Measurements from ENCODE around the gene CLBA1.

DNA sequence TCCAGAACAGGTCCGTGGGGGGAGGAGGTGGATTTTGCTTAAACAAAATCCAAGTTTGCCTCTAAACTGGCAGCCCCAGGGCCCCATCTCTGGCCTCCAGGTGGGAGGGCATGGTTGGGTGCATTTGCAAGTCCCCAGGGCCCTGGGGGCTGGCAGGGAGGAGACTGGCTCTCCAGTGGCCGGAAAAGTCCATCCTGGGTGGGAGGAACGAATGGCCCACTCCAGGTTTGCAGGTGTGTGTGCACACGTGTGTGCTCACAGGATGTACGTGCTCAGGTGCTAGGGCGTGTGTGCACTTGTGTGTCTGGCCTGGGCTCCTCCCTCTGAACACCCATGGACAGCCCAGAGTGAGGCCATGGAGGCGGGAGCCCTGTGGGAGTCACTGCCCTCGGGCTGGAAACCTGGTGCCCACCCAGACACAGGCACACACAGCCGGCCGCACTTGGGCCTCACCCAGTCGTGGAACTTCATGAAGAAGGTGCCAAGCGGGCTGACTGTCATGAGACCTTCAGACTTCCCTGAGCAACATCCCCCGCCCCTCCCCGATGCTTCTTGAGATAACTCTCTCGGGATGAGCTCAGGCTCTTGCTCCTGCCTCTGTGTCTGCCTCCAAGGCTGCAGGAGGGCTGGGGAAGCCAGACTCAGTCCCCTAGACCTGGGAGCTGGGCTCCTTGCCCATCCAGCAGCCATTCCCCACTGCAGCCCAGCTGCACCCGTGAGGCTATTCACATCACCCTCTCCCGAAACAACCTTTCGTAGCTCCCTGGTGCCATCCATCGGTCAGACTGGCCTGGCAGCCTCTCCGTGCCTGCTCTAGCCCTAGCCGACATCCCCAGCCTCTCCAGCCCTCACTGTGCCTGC, 16.8 kb upstream of the CLBA1 start:
- TF ChIP-seq POLR2A (IDR thresholded peaks at IDR 0.05): no peak
- TF ChIP-seq, protein P1, sequence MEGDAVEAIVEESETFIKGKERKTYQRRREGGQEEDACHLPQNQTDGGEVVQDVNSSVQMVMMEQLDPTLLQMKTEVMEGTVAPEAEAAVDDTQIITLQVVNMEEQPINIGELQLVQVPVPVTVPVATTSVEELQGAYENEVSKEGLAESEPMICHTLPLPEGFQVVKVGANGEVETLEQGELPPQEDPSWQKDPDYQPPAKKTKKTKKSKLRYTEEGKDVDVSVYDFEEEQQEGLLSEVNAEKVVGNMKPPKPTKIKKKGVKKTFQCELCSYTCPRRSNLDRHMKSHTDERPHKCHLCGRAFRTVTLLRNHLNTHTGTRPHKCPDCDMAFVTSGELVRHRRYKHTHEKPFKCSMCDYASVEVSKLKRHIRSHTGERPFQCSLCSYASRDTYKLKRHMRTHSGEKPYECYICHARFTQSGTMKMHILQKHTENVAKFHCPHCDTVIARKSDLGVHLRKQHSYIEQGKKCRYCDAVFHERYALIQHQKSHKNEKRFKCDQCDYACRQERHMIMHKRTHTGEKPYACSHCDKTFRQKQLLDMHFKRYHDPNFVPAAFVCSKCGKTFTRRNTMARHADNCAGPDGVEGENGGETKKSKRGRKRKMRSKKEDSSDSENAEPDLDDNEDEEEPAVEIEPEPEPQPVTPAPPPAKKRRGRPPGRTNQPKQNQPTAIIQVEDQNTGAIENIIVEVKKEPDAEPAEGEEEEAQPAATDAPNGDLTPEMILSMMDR (IDR thresholded peaks at IDR 0.05): peak in 1 of 12 donors; percentile 12

Measured in heart left ventricle (tissue), 13 donors.